SK-N-SH (cell line): Measurements from ENCODE around the gene MAGI3. TPM values are rescaled to one million over a fixed set of nuclear protein-coding genes. Genes with fewer than 3 reads are reported as not detected.

ENCODE experiments used
- CTCF ChIA-PET: fragments of 300-600, 350-600 bp; formaldehyde crosslinking; extraction: SDS; loops from one replicate; lab custom pipeline; 2021; lab: Yijun Ruan, JAX
- POLR2A ChIA-PET: fragments of 350-600 bp; sonication (Branson Sonifier 250); formaldehyde crosslinking; extraction: SDS; loops from one replicate; lab custom pipeline; 2020; ENCODE audit warnings: antibody characterized with exemption, inconsistent platforms; lab: Yijun Ruan, JAX
- DNase-seq: peaks from one replicate; pipeline ENCODE4 v3.0.0; 2012
- H2AFZ ChIP-seq: fragments of 200-600 bp; sonication (generic); 2 replicates; pipeline ENCODE4 v1.8.1; 2016; ENCODE audit warnings: antibody characterized with exemption, mild to moderate bottlenecking, low read depth
- H3F3A ChIP-seq: fragments of 200-600 bp; sonication (generic); replicated peaks from 2 replicates; pipeline ENCODE3; 2016; ENCODE audit warnings: antibody characterized with exemption, mild to moderate bottlenecking; ENCODE audit not compliant: insufficient read depth
- H3K27ac ChIP-seq, 2 experiments: fragments of 200-500 bp in 1 of 2; fragments of 200-600 bp in 1 of 2; sonication (Bioruptor generic) in 1 of 2; sonication (generic), shearing (Covaris generic) in 1 of 2; 2 replicates each; pipeline versions ENCODE4 v1.5.1 to v1.6.1; 2014 to 2016; ENCODE audit warnings: low read depth in 2 of 2, inconsistent platforms in 1 of 2, low read length in 1 of 2, mild to moderate bottlenecking in 1 of 2, mixed read lengths in 1 of 2
- H3K27me3 ChIP-seq: fragments of 200-600 bp; sonication (generic), shearing (Covaris generic); 2 replicates; pipeline ENCODE4 v1.6.1; 2016; ENCODE audit warnings: mixed run types; ENCODE audit not compliant: insufficient read depth
- H3K36me3 ChIP-seq, 2 experiments: fragments of 200-500 bp in 1 of 2; fragments of 200-600 bp in 1 of 2; sonication (Bioruptor generic) in 1 of 2; sonication (generic) in 1 of 2; replicated peaks in 1 of 2; 2 replicates each; pipeline versions ENCODE3 to v1.5.1; 2014 to 2016; ENCODE audit warnings: low read length in 1 of 2, mild to moderate bottlenecking in 1 of 2; ENCODE audit not compliant: insufficient read depth in 2 of 2, control insufficient read depth in 1 of 2
- H3K4me1 ChIP-seq, 2 experiments: fragments of 200-500 bp in 1 of 2; fragments of 200-600 bp in 1 of 2; sonication (Bioruptor generic) in 1 of 2; sonication (generic), shearing (Covaris generic) in 1 of 2; 2 replicates each; pipeline versions ENCODE4 v1.5.1 to v1.6.1; 2014 to 2016; ENCODE audit warnings: low read depth in 1 of 2, low read length in 1 of 2, mixed run types in 1 of 2; ENCODE audit not compliant: insufficient read depth in 2 of 2, control insufficient read depth in 1 of 2
- H3K4me2 ChIP-seq: fragments of 200-600 bp; sonication (generic), shearing (Covaris generic); 2 replicates; pipeline ENCODE4 v1.6.1; 2017; ENCODE audit warnings: mixed run types
- H3K4me3 ChIP-seq, 2 experiments: fragments of 200-500 bp in 1 of 2; fragments of 200-600 bp in 1 of 2; sonication (Bioruptor generic) in 1 of 2; sonication (generic), shearing (Covaris generic) in 1 of 2; 2 replicates each; pipeline versions ENCODE4 v1.5.1 to v1.8.1; 2014 to 2016; ENCODE audit warnings: low read depth in 2 of 2, inconsistent platforms in 1 of 2, low read length in 1 of 2, mild to moderate bottlenecking in 1 of 2, mixed read lengths in 1 of 2, moderate library complexity in 1 of 2
- H3K79me2 ChIP-seq: fragments of 200-600 bp; sonication (generic); 2 replicates; pipeline ENCODE4 v1.8.1; 2017; ENCODE audit warnings: mild to moderate bottlenecking; ENCODE audit not compliant: insufficient read depth
- H3K9ac ChIP-seq: fragments of 200-600 bp; sonication (generic); 2 replicates; pipeline ENCODE4 v1.6.1; 2017; ENCODE audit warnings: mixed run types
- H3K9me2 ChIP-seq: fragments of 200-600 bp; sonication (generic); 2 replicates; pipeline ENCODE4 v1.6.1; 2017; ENCODE audit warnings: mixed run types
- H3K9me3 ChIP-seq: fragments of 200-600 bp; sonication (generic); 2 replicates; pipeline ENCODE4 v1.6.1; 2017; ENCODE audit warnings: mixed run types, mild to moderate bottlenecking, moderate library complexity
- H4K20me1 ChIP-seq: fragments of 200-600 bp; sonication (generic); 2 replicates; pipeline ENCODE4 v1.6.1; 2017; ENCODE audit warnings: mild to moderate bottlenecking, mixed run types; ENCODE audit not compliant: insufficient read depth
- EP300 ChIP-seq, 2 experiments: IDR thresholded peaks; 2 replicates each; pipeline versions ENCODE4 v1.4.0 to v1.6.1; 2012; ENCODE audit warnings: borderline replicate concordance in 1 of 2, low read depth in 1 of 2, low read length in 1 of 2
- EZH2phosphoT487 ChIP-seq: fragments of 200-600 bp; sonication (generic); IDR thresholded peaks from 2 replicates; pipeline ENCODE4 v1.6.1; 2017; ENCODE audit warnings: low read depth, mixed run types, mild to moderate bottlenecking, antibody characterized with exemption, moderate library complexity, borderline replicate concordance
- FOSL2 ChIP-seq: IDR thresholded peaks from 2 replicates; pipeline ENCODE4 v1.4.0; 2012; ENCODE audit warnings: low read depth, mild to moderate bottlenecking, moderate library complexity, borderline replicate concordance
- JUND ChIP-seq: IDR thresholded peaks from 2 replicates; pipeline ENCODE4 v1.4.0; 2012
- MXI1 ChIP-seq: IDR thresholded peaks from 2 replicates; pipeline ENCODE4 v1.6.1; 2012; ENCODE audit warnings: mild to moderate bottlenecking, low read depth, low read length, improper control_type of control experiment
- NFIC ChIP-seq: IDR thresholded peaks from 2 replicates; pipeline ENCODE4 v1.4.0; 2012; ENCODE audit warnings: borderline replicate concordance
- POLR2AphosphoS5 ChIP-seq: IDR thresholded peaks from 2 replicates; pipeline ENCODE4 v1.6.1; 2012; ENCODE audit warnings: low read depth, low read length
- RFX5 ChIP-seq: IDR thresholded peaks from 2 replicates; pipeline ENCODE4 v1.6.1; 2012; ENCODE audit warnings: mild to moderate bottlenecking, improper control_type of control experiment, low read length
- TEAD4 ChIP-seq: IDR thresholded peaks from 2 replicates; pipeline ENCODE4 v1.4.0; 2012; ENCODE audit warnings: mild to moderate bottlenecking, borderline replicate concordance; ENCODE audit not compliant: insufficient read depth
- YY1 ChIP-seq: IDR thresholded peaks from 2 replicates; pipeline ENCODE4 v1.4.0; 2012; ENCODE audit warnings: low read depth, mild to moderate bottlenecking
- WGBS: methylation state at CpG from one replicate; pipeline ENCODE4 v1.1.6; 2017; ENCODE audit warnings: low lambda C conversion rate; 5-methylcytosine and 5-hydroxymethylcytosine counted together
- polyA plus RNA-seq, 3 experiments: library from polyadenylated mRNA; depleted of rRNA; stranded (reverse); fragments of >200 nt; gene quantifications; 2 replicates each; pipeline ENCODE4 v1.2.3, GENCODE V29; 2012
- TF ChIP-seq, protein P1 (sequence below): fragments of 200-600 bp; sonication (generic); IDR thresholded peaks from 2 replicates; pipeline ENCODE4 v1.6.1; 2017; ENCODE audit warnings: antibody characterized with exemption, mild to moderate bottlenecking, moderate library complexity
- TF ChIP-seq, protein P2 (sequence below): IDR thresholded peaks from 2 replicates; pipeline ENCODE4 v1.4.0; 2012; ENCODE audit warnings: low read depth, borderline replicate concordance
- TF ChIP-seq, protein P3 (sequence below): IDR thresholded peaks from 2 replicates; pipeline ENCODE4 v1.4.0; 2012; ENCODE audit warnings: low read depth
- TF ChIP-seq, protein P4 (sequence below): fragments of 150-350 bp; IDR thresholded peaks from 2 replicates; pipeline ENCODE4 v1.6.1; 2017; ENCODE audit warnings: antibody characterized with exemption, low read length, low read depth, borderline replicate concordance
- TF ChIP-seq, protein P5 (sequence below): IDR thresholded peaks from 2 replicates; pipeline ENCODE4 v1.6.1; 2012; ENCODE audit warnings: mild to moderate bottlenecking, low read depth, low read length, moderate library complexity
- TF ChIP-seq, protein P6 (sequence below): IDR thresholded peaks from 2 replicates; pipeline ENCODE4 v1.4.0; 2012; ENCODE audit warnings: low read depth, borderline replicate concordance

The MAGI3 gene
- polyA plus RNA-seq, 1 of the 3 experiments (the other 2 are of a cell fraction), result 2.9 TPM

DNA sequence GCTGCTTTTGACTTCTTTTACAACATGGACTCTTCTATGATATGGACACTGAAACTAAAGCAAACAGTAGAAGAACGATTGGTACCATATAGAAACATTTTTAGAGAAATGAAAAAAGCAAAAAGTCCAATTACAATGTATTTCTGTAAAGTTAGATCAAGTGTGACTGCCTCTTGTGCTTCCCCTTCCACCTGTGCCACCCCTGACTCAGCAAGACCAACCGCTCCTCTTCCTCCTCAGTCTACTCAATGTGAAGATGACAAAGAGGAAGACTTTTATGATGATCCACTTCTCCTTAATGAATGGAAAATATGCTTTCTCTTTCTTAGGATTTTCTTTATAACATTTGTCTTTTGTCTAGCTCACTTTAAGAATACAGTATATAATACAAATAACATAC, 302.0 kb downstream of the MAGI3 start:
- TF ChIP-seq JUND, result no peak
- no peak for TF ChIP-seq YY1
- TF ChIP-seq MXI1, result no peak
- TF ChIP-seq TEAD4, result no peak
- H3K9me2 ChIP-seq, result no peaks in the 10 kb centered on the region
- H4K20me1 ChIP-seq, result no peaks in the 10 kb centered on the region
- no peak overlapping the region for H2AFZ ChIP-seq
- peaks cover 46 to 59% of the 10 kb centered on the region in 2 experiments for H3K36me3 ChIP-seq
- WGBS, result 88% methylated on average over 2 of the region's 2 CpGs
- POLR2A ChIA-PET, result no interaction called here
- no peak overlapping the region for H3K4me2 ChIP-seq
- CTCF ChIA-PET, result no interaction called here
- no peak overlapping the region for H3K27ac ChIP-seq
- no peaks in the 10 kb centered on the region for H3K4me1 ChIP-seq
- H3F3A ChIP-seq, result no peaks in the 10 kb centered on the region
- peaks cover 17% of the 10 kb centered on the region; the same call in 1 of the 2 replicates for H3K9me3 ChIP-seq
- H3K9ac ChIP-seq, result no peak overlapping the region
- no peak overlapping the region for H3K4me3 ChIP-seq
- H3K27me3 ChIP-seq, result no peaks in the 10 kb centered on the region
- no peak for DNase-seq
- H3K79me2 ChIP-seq, result no peaks in the 10 kb centered on the region

DNA sequence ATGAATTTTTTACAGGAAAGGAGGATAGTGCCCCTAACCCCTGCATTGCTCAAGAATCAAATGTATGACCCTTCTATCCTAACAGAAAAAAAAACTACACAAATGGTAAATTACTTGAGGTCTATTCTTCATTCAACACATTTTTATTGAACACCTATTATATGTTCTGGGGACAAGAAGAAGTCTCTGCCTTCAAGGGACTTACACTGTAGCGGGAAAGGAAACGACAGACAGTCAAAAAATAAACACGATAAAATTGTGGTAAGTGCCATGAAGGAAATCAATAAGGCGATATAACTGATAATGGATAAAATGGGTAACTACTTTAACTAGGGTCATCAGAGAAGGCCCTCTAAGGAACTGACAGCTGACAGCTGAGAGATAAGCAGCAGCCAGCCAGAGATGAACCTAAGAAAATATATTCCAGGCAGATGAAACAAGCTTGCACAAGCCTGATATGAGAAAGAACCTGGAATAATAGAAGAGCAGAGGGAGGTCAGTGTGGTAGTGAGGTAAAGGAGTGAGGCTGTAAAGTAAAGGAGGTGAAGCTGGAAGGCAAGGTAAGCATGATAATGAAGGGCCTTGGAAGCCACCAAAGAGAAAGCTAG, 302.6 kb downstream of the MAGI3 start:
- ChIA-PET POLR2A (no interaction called here), CTCF (no interaction called here)
- H3F3A ChIP-seq, result peaks cover 3% of the 10 kb centered on the region
- H3K27ac ChIP-seq, result no peak overlapping the region
- DNase-seq, result no peak
- H2AFZ ChIP-seq, result no peak overlapping the region
- H3K4me3 ChIP-seq, result no peak overlapping the region; a peak in 1 of 4 replicates
- no peak overlapping the region for H3K4me2 ChIP-seq
- peaks cover 48 to 65% of the 10 kb centered on the region in 2 experiments for H3K36me3 ChIP-seq
- peaks cover 17% of the 10 kb centered on the region; the same call in 1 of the 2 replicates for H3K9me3 ChIP-seq
- no peaks in the 10 kb centered on the region for H4K20me1 ChIP-seq
- no peaks in the 10 kb centered on the region for H3K27me3 ChIP-seq
- no peaks in the 10 kb centered on the region for H3K79me2 ChIP-seq
- H3K9ac ChIP-seq, result no peak overlapping the region
- H3K9me2 ChIP-seq, result no peaks in the 10 kb centered on the region
- 95% methylated on average over 4 of the region's 4 CpGs for WGBS
- no peaks in the 10 kb centered on the region for H3K4me1 ChIP-seq
- TF ChIP-seq, protein P1, sequence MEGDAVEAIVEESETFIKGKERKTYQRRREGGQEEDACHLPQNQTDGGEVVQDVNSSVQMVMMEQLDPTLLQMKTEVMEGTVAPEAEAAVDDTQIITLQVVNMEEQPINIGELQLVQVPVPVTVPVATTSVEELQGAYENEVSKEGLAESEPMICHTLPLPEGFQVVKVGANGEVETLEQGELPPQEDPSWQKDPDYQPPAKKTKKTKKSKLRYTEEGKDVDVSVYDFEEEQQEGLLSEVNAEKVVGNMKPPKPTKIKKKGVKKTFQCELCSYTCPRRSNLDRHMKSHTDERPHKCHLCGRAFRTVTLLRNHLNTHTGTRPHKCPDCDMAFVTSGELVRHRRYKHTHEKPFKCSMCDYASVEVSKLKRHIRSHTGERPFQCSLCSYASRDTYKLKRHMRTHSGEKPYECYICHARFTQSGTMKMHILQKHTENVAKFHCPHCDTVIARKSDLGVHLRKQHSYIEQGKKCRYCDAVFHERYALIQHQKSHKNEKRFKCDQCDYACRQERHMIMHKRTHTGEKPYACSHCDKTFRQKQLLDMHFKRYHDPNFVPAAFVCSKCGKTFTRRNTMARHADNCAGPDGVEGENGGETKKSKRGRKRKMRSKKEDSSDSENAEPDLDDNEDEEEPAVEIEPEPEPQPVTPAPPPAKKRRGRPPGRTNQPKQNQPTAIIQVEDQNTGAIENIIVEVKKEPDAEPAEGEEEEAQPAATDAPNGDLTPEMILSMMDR, result no peak
- TF ChIP-seq FOSL2, result no peak
- TF ChIP-seq EZH2phosphoT487, result no peak
- TF ChIP-seq RFX5, result no peak
- TF ChIP-seq, protein P2, sequence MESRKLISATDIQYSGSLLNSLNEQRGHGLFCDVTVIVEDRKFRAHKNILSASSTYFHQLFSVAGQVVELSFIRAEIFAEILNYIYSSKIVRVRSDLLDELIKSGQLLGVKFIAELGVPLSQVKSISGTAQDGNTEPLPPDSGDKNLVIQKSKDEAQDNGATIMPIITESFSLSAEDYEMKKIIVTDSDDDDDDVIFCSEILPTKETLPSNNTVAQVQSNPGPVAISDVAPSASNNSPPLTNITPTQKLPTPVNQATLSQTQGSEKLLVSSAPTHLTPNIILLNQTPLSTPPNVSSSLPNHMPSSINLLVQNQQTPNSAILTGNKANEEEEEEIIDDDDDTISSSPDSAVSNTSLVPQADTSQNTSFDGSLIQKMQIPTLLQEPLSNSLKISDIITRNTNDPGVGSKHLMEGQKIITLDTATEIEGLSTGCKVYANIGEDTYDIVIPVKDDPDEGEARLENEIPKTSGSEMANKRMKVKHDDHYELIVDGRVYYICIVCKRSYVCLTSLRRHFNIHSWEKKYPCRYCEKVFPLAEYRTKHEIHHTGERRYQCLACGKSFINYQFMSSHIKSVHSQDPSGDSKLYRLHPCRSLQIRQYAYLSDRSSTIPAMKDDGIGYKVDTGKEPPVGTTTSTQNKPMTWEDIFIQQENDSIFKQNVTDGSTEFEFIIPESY, result no peak
- TF ChIP-seq, protein P3, sequence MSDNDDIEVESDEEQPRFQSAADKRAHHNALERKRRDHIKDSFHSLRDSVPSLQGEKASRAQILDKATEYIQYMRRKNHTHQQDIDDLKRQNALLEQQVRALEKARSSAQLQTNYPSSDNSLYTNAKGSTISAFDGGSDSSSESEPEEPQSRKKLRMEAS, result no peak
- TF ChIP-seq JUND, result no peak
- TF ChIP-seq, protein P4, sequence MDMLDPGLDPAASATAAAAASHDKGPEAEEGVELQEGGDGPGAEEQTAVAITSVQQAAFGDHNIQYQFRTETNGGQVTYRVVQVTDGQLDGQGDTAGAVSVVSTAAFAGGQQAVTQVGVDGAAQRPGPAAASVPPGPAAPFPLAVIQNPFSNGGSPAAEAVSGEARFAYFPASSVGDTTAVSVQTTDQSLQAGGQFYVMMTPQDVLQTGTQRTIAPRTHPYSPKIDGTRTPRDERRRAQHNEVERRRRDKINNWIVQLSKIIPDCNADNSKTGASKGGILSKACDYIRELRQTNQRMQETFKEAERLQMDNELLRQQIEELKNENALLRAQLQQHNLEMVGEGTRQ, result no peak
- TF ChIP-seq, protein P5, sequence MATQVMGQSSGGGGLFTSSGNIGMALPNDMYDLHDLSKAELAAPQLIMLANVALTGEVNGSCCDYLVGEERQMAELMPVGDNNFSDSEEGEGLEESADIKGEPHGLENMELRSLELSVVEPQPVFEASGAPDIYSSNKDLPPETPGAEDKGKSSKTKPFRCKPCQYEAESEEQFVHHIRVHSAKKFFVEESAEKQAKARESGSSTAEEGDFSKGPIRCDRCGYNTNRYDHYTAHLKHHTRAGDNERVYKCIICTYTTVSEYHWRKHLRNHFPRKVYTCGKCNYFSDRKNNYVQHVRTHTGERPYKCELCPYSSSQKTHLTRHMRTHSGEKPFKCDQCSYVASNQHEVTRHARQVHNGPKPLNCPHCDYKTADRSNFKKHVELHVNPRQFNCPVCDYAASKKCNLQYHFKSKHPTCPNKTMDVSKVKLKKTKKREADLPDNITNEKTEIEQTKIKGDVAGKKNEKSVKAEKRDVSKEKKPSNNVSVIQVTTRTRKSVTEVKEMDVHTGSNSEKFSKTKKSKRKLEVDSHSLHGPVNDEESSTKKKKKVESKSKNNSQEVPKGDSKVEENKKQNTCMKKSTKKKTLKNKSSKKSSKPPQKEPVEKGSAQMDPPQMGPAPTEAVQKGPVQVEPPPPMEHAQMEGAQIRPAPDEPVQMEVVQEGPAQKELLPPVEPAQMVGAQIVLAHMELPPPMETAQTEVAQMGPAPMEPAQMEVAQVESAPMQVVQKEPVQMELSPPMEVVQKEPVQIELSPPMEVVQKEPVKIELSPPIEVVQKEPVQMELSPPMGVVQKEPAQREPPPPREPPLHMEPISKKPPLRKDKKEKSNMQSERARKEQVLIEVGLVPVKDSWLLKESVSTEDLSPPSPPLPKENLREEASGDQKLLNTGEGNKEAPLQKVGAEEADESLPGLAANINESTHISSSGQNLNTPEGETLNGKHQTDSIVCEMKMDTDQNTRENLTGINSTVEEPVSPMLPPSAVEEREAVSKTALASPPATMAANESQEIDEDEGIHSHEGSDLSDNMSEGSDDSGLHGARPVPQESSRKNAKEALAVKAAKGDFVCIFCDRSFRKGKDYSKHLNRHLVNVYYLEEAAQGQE, result no peak
- TF ChIP-seq NFIC, result no peak
- no peak for TF ChIP-seq MXI1
- TF ChIP-seq, protein P6, sequence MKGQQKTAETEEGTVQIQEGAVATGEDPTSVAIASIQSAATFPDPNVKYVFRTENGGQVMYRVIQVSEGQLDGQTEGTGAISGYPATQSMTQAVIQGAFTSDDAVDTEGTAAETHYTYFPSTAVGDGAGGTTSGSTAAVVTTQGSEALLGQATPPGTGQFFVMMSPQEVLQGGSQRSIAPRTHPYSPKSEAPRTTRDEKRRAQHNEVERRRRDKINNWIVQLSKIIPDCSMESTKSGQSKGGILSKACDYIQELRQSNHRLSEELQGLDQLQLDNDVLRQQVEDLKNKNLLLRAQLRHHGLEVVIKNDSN, result no peak
- TF ChIP-seq EP300 (IDR thresholded peaks at IDR 0.05; ENCODE audit: borderline replicate concordance in 1 of 2, low read depth in 1 of 2, low read length in 1 of 2), result no peak
- TF ChIP-seq POLR2AphosphoS5, result no peak
